GM12874 (cell line): ENCODE data around the gene TSTD2.

Source experiments
- CTCF ChIP-seq: IDR thresholded peaks from 2 replicates; pipeline ENCODE4 v1.5.1; 2011; ENCODE audit warnings: low read depth, mild to moderate bottlenecking, control low read depth, low read length, moderate library complexity; ENCODE audit not compliant: insufficient read depth

Gene TSTD2

GRCh38 chr9:97632248-97632984 is 752 bp downstream of the TSTD2 start:
- TF ChIP-seq CTCF = no peak

- TF ChIP-seq CTCF = no peak
Observed at GRCh38 chr9:97630591-97630990, 2.6 kb downstream of the TSTD2 start.

GRCh38 chr9:97629156-97629555 is 4.0 kb downstream of the TSTD2 start:
- no peak for TF ChIP-seq CTCF

- no peak for TF ChIP-seq CTCF
Observed at GRCh38 chr9:97628668-97629067, 4.5 kb downstream of the TSTD2 start.

- no peak for TF ChIP-seq CTCF
Observed at GRCh38 chr9:97627624-97628023, 5.5 kb downstream of the TSTD2 start.

GRCh38 chr9:97625620-97626019 is 7.5 kb downstream of the TSTD2 start:
- no peak for TF ChIP-seq CTCF

GRCh38 chr9:97623946-97624345 is 9.2 kb downstream of the TSTD2 start:
- TF ChIP-seq CTCF = no peak
